ENCODE data around the gene SIN3B.

DNA sequence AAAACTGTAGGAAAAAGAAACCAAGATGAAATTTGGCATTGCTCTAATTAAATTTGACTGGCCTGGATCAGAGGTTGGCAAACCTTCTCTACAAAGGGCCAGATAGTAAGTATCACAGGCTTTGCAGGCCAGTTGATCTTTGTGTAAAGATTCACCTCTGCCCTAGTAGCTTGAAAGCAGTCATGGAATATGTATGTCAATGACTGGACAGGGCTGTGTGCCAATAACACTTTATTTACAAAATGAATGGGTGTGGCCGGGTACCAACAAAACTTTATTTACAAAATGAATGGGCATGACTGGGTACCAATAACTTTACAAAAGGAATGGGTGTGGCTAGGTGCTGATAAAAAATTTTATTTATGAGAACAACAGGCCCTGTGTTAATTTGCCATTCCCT is 20.0 kb downstream of the SIN3B start:
- TF ChIP-seq, protein P1, sequence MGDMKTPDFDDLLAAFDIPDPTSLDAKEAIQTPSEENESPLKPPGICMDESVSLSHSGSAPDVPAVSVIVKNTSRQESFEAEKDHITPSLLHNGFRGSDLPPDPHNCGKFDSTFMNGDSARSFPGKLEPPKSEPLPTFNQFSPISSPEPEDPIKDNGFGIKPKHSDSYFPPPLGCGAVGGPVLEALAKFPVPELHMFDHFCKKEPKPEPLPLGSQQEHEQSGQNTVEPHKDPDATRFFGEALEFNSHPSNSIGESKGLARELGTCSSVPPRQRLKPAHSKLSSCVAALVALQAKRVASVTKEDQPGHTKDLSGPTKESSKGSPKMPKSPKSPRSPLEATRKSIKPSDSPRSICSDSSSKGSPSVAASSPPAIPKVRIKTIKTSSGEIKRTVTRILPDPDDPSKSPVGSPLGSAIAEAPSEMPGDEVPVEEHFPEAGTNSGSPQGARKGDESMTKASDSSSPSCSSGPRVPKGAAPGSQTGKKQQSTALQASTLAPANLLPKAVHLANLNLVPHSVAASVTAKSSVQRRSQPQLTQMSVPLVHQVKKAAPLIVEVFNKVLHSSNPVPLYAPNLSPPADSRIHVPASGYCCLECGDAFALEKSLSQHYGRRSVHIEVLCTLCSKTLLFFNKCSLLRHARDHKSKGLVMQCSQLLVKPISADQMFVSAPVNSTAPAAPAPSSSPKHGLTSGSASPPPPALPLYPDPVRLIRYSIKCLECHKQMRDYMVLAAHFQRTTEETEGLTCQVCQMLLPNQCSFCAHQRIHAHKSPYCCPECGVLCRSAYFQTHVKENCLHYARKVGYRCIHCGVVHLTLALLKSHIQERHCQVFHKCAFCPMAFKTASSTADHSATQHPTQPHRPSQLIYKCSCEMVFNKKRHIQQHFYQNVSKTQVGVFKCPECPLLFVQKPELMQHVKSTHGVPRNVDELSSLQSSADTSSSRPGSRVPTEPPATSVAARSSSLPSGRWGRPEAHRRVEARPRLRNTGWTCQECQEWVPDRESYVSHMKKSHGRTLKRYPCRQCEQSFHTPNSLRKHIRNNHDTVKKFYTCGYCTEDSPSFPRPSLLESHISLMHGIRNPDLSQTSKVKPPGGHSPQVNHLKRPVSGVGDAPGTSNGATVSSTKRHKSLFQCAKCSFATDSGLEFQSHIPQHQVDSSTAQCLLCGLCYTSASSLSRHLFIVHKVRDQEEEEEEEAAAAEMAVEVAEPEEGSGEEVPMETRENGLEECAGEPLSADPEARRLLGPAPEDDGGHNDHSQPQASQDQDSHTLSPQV (IDR thresholded peaks at IDR 0.05): no peak
- TF ChIP-seq, protein P2, sequence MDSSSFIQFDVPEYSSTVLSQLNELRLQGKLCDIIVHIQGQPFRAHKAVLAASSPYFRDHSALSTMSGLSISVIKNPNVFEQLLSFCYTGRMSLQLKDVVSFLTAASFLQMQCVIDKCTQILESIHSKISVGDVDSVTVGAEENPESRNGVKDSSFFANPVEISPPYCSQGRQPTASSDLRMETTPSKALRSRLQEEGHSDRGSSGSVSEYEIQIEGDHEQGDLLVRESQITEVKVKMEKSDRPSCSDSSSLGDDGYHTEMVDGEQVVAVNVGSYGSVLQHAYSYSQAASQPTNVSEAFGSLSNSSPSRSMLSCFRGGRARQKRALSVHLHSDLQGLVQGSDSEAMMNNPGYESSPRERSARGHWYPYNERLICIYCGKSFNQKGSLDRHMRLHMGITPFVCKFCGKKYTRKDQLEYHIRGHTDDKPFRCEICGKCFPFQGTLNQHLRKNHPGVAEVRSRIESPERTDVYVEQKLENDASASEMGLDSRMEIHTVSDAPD (CRISPR knock-in tag; IDR thresholded peaks at IDR 0.05): no peak
- TF ChIP-seq, protein P3, sequence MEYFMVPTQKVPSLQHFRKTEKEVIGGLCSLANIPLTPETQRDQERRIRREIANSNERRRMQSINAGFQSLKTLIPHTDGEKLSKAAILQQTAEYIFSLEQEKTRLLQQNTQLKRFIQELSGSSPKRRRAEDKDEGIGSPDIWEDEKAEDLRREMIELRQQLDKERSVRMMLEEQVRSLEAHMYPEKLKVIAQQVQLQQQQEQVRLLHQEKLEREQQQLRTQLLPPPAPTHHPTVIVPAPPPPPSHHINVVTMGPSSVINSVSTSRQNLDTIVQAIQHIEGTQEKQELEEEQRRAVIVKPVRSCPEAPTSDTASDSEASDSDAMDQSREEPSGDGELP (CRISPR knock-in tag; IDR thresholded peaks at IDR 0.05; ENCODE audit: borderline replicate concordance): no peak
- TF ChIP-seq, protein P4, sequence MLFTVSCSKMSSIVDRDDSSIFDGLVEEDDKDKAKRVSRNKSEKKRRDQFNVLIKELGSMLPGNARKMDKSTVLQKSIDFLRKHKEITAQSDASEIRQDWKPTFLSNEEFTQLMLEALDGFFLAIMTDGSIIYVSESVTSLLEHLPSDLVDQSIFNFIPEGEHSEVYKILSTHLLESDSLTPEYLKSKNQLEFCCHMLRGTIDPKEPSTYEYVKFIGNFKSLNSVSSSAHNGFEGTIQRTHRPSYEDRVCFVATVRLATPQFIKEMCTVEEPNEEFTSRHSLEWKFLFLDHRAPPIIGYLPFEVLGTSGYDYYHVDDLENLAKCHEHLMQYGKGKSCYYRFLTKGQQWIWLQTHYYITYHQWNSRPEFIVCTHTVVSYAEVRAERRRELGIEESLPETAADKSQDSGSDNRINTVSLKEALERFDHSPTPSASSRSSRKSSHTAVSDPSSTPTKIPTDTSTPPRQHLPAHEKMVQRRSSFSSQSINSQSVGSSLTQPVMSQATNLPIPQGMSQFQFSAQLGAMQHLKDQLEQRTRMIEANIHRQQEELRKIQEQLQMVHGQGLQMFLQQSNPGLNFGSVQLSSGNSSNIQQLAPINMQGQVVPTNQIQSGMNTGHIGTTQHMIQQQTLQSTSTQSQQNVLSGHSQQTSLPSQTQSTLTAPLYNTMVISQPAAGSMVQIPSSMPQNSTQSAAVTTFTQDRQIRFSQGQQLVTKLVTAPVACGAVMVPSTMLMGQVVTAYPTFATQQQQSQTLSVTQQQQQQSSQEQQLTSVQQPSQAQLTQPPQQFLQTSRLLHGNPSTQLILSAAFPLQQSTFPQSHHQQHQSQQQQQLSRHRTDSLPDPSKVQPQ (CRISPR knock-in tag; IDR thresholded peaks at IDR 0.05; ENCODE audit: borderline replicate concordance): no peak
- TF ChIP-seq ZBTB8A (IDR thresholded peaks at IDR 0.05; ENCODE audit: partially characterized antibody): no peak
- TF ChIP-seq, protein P5, sequence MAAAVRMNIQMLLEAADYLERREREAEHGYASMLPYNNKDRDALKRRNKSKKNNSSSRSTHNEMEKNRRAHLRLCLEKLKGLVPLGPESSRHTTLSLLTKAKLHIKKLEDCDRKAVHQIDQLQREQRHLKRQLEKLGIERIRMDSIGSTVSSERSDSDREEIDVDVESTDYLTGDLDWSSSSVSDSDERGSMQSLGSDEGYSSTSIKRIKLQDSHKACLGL (CRISPR knock-in tag; IDR thresholded peaks at IDR 0.05; ENCODE audit: borderline replicate concordance, poor library complexity, severe bottlenecking): no peak
- TF ChIP-seq, protein P6, sequence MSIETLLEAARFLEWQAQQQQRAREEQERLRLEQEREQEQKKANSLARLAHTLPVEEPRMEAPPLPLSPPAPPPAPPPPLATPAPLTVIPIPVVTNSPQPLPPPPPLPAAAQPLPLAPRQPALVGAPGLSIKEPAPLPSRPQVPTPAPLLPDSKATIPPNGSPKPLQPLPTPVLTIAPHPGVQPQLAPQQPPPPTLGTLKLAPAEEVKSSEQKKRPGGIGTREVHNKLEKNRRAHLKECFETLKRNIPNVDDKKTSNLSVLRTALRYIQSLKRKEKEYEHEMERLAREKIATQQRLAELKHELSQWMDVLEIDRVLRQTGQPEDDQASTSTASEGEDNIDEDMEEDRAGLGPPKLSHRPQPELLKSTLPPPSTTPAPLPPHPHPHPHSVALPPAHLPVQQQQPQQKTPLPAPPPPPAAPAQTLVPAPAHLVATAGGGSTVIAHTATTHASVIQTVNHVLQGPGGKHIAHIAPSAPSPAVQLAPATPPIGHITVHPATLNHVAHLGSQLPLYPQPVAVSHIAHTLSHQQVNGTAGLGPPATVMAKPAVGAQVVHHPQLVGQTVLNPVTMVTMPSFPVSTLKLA (conservative IDR thresholded peaks at IDR 0.05): no peak
- TF ChIP-seq, protein P7, sequence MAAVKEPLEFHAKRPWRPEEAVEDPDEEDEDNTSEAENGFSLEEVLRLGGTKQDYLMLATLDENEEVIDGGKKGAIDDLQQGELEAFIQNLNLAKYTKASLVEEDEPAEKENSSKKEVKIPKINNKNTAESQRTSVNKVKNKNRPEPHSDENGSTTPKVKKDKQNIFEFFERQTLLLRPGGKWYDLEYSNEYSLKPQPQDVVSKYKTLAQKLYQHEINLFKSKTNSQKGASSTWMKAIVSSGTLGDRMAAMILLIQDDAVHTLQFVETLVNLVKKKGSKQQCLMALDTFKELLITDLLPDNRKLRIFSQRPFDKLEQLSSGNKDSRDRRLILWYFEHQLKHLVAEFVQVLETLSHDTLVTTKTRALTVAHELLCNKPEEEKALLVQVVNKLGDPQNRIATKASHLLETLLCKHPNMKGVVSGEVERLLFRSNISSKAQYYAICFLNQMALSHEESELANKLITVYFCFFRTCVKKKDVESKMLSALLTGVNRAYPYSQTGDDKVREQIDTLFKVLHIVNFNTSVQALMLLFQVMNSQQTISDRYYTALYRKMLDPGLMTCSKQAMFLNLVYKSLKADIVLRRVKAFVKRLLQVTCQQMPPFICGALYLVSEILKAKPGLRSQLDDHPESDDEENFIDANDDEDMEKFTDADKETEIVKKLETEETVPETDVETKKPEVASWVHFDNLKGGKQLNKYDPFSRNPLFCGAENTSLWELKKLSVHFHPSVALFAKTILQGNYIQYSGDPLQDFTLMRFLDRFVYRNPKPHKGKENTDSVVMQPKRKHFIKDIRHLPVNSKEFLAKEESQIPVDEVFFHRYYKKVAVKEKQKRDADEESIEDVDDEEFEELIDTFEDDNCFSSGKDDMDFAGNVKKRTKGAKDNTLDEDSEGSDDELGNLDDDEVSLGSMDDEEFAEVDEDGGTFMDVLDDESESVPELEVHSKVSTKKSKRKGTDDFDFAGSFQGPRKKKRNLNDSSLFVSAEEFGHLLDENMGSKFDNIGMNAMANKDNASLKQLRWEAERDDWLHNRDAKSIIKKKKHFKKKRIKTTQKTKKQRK (IDR thresholded peaks at IDR 0.05; ENCODE audit: borderline replicate concordance, low read depth, low read length): no peak
